ENCODE measurements around the gene PLEKHG4B.

Gene PLEKHG4B

DNA sequence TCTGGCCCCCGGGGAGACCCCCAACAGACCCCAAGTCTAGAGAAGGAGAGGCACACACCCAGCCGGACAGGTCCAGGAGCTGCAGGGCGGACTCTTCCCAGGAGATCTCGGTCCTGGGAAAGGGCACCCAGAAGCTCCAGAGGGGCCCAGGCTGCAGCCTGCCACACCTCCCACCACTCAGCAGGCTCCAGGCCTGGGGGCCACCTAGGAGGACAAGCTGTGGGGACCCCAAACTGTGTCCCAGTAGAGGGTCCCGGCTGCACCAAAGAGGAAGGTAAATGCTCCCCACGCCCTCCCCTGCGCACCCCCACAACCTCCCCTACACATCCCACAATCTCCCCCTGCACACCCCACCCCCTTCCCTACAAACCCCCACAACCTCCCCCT is 48.5 kb downstream of the PLEKHG4B start:
- TF ChIP-seq, protein P1, sequence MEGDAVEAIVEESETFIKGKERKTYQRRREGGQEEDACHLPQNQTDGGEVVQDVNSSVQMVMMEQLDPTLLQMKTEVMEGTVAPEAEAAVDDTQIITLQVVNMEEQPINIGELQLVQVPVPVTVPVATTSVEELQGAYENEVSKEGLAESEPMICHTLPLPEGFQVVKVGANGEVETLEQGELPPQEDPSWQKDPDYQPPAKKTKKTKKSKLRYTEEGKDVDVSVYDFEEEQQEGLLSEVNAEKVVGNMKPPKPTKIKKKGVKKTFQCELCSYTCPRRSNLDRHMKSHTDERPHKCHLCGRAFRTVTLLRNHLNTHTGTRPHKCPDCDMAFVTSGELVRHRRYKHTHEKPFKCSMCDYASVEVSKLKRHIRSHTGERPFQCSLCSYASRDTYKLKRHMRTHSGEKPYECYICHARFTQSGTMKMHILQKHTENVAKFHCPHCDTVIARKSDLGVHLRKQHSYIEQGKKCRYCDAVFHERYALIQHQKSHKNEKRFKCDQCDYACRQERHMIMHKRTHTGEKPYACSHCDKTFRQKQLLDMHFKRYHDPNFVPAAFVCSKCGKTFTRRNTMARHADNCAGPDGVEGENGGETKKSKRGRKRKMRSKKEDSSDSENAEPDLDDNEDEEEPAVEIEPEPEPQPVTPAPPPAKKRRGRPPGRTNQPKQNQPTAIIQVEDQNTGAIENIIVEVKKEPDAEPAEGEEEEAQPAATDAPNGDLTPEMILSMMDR (IDR thresholded peaks at IDR 0.05; ENCODE audit: borderline replicate concordance, extremely low read depth, low read length, poor library complexity, severe bottlenecking), result no peak
- TF ChIP-seq EZH2 (IDR thresholded peaks at IDR 0.05; ENCODE audit: borderline replicate concordance, low read depth, low read length, severe bottlenecking), result no peak
- DNase-seq (no peak), ATAC-seq (ENCODE audit: insufficient read depth, low read depth) (no peak)
- Histone ChIP-seq H2AFZ (ENCODE audit: low read depth, low read length) (no peak overlapping the region), H3K9ac (ENCODE audit: low read depth, low read length) (no peak overlapping the region), H3K9me3 (ENCODE audit: insufficient read depth, low read length, severe bottlenecking) (no peaks in the 10 kb centered on the region), H3K79me2 (ENCODE audit: insufficient read depth, low read length) (no peaks in the 10 kb centered on the region), H3K27me3 (ENCODE audit: insufficient read depth, low read length, poor library complexity) (no peaks in the 10 kb centered on the region), H3K4me1 (ENCODE audit: insufficient read depth, low read length) (no peaks in the 10 kb centered on the region), H3K36me3 (ENCODE audit: insufficient read depth, low read length) (no peaks in the 10 kb centered on the region), H4K20me1 (ENCODE audit: insufficient read depth, low read length) (no peaks in the 10 kb centered on the region), H3K27ac (ENCODE audit: low read length) (no peak overlapping the region), H3K4me3 (ENCODE audit: low read depth in 1 of 2, low read length in 2 of 2) (no peak overlapping the region), H3K4me2 (ENCODE audit: insufficient read depth, low read length) (no peak overlapping the region)

GRCh38 chr5:141211-141610 is 49.2 kb downstream of the PLEKHG4B start:
- no peak overlapping the region for H3K9ac ChIP-seq (ENCODE audit: low read depth, low read length)
- no peaks in the 10 kb centered on the region for H3K9me3 ChIP-seq (ENCODE audit: insufficient read depth, low read length, severe bottlenecking)
- no peak overlapping the region for H3K4me2 ChIP-seq (ENCODE audit: insufficient read depth, low read length)
- no peak for DNase-seq
- no peaks in the 10 kb centered on the region for H3K36me3 ChIP-seq (ENCODE audit: insufficient read depth, low read length)
- H3K4me1 ChIP-seq (ENCODE audit: insufficient read depth, low read length), result no peaks in the 10 kb centered on the region
- no peak for ATAC-seq (ENCODE audit: insufficient read depth, low read depth)
- H3K27ac ChIP-seq (ENCODE audit: low read length), result no peak overlapping the region
- H3K4me3 ChIP-seq (ENCODE audit: low read depth in 1 of 2, low read length in 2 of 2), result no peak overlapping the region
- H2AFZ ChIP-seq (ENCODE audit: low read depth, low read length), result no peak overlapping the region
- no peaks in the 10 kb centered on the region for H3K27me3 ChIP-seq (ENCODE audit: insufficient read depth, low read length, poor library complexity)
- H4K20me1 ChIP-seq (ENCODE audit: insufficient read depth, low read length), result no peaks in the 10 kb centered on the region
- no peak for TF ChIP-seq EZH2 (IDR thresholded peaks at IDR 0.05; ENCODE audit: borderline replicate concordance, low read depth, low read length, severe bottlenecking)
- TF ChIP-seq, protein P1 (IDR thresholded peaks at IDR 0.05; ENCODE audit: borderline replicate concordance, extremely low read depth, low read length, poor library complexity, severe bottlenecking), result no peak
- no peaks in the 10 kb centered on the region for H3K79me2 ChIP-seq (ENCODE audit: insufficient read depth, low read length)

GRCh38 chr5:141761-142160 is 49.8 kb downstream of the PLEKHG4B start:
- Histone ChIP-seq H3K4me3 (ENCODE audit: low read depth in 1 of 2, low read length in 2 of 2) (no peak overlapping the region), H3K4me2 (ENCODE audit: insufficient read depth, low read length) (no peak overlapping the region), H4K20me1 (ENCODE audit: insufficient read depth, low read length) (no peaks in the 10 kb centered on the region), H3K36me3 (ENCODE audit: insufficient read depth, low read length) (no peaks in the 10 kb centered on the region), H3K9me3 (ENCODE audit: insufficient read depth, low read length, severe bottlenecking) (peaks cover 2% of the 10 kb centered on the region), H3K27me3 (ENCODE audit: insufficient read depth, low read length, poor library complexity) (no peaks in the 10 kb centered on the region), H3K79me2 (ENCODE audit: insufficient read depth, low read length) (no peaks in the 10 kb centered on the region), H2AFZ (ENCODE audit: low read depth, low read length) (no peak overlapping the region), H3K9ac (ENCODE audit: low read depth, low read length) (no peak overlapping the region), H3K27ac (ENCODE audit: low read length) (no peak overlapping the region), H3K4me1 (ENCODE audit: insufficient read depth, low read length) (no peaks in the 10 kb centered on the region)
- DNase-seq (no peak), ATAC-seq (ENCODE audit: insufficient read depth, low read depth) (no peak)
- TF ChIP-seq EZH2 (IDR thresholded peaks at IDR 0.05; ENCODE audit: borderline replicate concordance, low read depth, low read length, severe bottlenecking), result no peak
- TF ChIP-seq, protein P1 (IDR thresholded peaks at IDR 0.05; ENCODE audit: borderline replicate concordance, extremely low read depth, low read length, poor library complexity, severe bottlenecking), result no peak

GRCh38 chr5:142246-142810 is 50.4 kb downstream of the PLEKHG4B start:
- H3K27me3 ChIP-seq (ENCODE audit: insufficient read depth, low read length, poor library complexity), result no peaks in the 10 kb centered on the region
- no peaks in the 10 kb centered on the region for H3K36me3 ChIP-seq (ENCODE audit: insufficient read depth, low read length)
- ATAC-seq (ENCODE audit: insufficient read depth, low read depth), result no peak
- H3K79me2 ChIP-seq (ENCODE audit: insufficient read depth, low read length), result no peaks in the 10 kb centered on the region
- H3K4me1 ChIP-seq (ENCODE audit: insufficient read depth, low read length), result no peaks in the 10 kb centered on the region
- no peak overlapping the region for H2AFZ ChIP-seq (ENCODE audit: low read depth, low read length)
- DNase-seq, result no peak
- peaks cover 8% of the 10 kb centered on the region for H3K9me3 ChIP-seq (ENCODE audit: insufficient read depth, low read length, severe bottlenecking)
- no peak for TF ChIP-seq EZH2 (IDR thresholded peaks at IDR 0.05; ENCODE audit: borderline replicate concordance, low read depth, low read length, severe bottlenecking)
- TF ChIP-seq, protein P1 (IDR thresholded peaks at IDR 0.05; ENCODE audit: borderline replicate concordance, extremely low read depth, low read length, poor library complexity, severe bottlenecking), result peak; percentile 13
- H3K4me2 ChIP-seq (ENCODE audit: insufficient read depth, low read length), result no peak overlapping the region
- no peak overlapping the region for H3K9ac ChIP-seq (ENCODE audit: low read depth, low read length)
- no peak overlapping the region for H3K27ac ChIP-seq (ENCODE audit: low read length)
- no peak overlapping the region for H3K4me3 ChIP-seq (ENCODE audit: low read depth in 1 of 2, low read length in 2 of 2)
- H4K20me1 ChIP-seq (ENCODE audit: insufficient read depth, low read length), result no peaks in the 10 kb centered on the region
